Measurements from ENCODE around the gene PMM1.
"Not testable (repeated sequence)": the region's sequence is repeated elsewhere in the genome, so short reads cannot be mapped to it uniquely, and the experiment has no call there.

Gene PMM1

DNA sequence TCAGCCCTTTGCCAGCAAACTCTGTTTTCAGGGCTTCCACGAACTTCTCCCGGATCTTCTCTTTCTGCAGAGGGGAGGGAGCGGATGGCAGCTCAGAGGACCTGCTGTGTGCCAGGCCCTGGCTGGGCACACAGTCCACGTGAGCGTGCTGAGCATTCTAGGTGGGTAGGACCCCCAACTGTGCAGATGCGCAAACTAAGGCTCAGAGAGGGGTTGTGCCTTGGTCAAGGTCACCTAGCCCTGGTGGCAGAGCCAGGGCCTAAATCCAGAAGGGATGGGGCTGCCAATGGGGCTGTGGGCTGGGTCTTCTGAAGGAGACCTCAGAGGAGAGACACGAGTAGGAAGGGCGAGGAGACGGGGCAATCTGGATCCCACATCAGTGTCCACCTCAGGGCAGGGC is 10.8 kb downstream of the PMM1 start:
- Mint-ChIP-seq H3K27me3 (ENCODE audit: low read depth, poor library complexity) (no peaks in the 10 kb centered on the region), H3K36me3 (ENCODE audit: low read depth) (no peaks in the 10 kb centered on the region), H3K4me1 (peaks cover 11% of the 10 kb centered on the region), H3K9me3 (no peaks in the 10 kb centered on the region), H3K4me3 (no peak overlapping the region), H3K27ac (no peak overlapping the region)
- DNase-seq, result no peak
- TF ChIP-seq, protein P1, sequence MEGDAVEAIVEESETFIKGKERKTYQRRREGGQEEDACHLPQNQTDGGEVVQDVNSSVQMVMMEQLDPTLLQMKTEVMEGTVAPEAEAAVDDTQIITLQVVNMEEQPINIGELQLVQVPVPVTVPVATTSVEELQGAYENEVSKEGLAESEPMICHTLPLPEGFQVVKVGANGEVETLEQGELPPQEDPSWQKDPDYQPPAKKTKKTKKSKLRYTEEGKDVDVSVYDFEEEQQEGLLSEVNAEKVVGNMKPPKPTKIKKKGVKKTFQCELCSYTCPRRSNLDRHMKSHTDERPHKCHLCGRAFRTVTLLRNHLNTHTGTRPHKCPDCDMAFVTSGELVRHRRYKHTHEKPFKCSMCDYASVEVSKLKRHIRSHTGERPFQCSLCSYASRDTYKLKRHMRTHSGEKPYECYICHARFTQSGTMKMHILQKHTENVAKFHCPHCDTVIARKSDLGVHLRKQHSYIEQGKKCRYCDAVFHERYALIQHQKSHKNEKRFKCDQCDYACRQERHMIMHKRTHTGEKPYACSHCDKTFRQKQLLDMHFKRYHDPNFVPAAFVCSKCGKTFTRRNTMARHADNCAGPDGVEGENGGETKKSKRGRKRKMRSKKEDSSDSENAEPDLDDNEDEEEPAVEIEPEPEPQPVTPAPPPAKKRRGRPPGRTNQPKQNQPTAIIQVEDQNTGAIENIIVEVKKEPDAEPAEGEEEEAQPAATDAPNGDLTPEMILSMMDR (IDR thresholded peaks at IDR 0.05), result no peak

DNA sequence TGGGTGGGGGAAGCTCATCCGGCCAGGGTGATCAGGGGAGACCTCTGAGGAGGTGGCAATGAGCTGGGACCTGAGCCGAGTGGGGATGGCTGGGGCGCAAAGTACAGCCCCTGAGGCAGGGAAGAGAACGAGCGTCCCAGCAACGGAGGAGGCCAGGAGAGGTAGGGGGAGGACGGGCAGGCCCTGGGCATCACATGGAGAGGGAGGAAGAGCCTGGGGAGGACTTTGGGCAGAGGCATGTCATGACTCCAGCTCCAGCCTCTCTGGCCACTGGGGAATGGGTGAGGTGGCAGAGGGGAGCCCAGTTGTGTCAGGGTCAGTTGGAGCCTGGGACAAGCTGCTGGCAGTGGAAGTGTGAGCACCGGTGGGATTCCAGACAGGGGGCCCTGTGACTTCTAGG is 11.5 kb downstream of the PMM1 start:
- TF ChIP-seq, protein P1 (IDR thresholded peaks at IDR 0.05), result no peak
- Mint-ChIP-seq H3K4me3 (no peak overlapping the region), H3K9me3 (no peaks in the 10 kb centered on the region), H3K36me3 (ENCODE audit: low read depth) (no peaks in the 10 kb centered on the region), H3K27me3 (ENCODE audit: low read depth, poor library complexity) (no peaks in the 10 kb centered on the region), H3K4me1 (peaks cover 16% of the 10 kb centered on the region), H3K27ac (no peak overlapping the region)
- DNase-seq, result no peak

DNA sequence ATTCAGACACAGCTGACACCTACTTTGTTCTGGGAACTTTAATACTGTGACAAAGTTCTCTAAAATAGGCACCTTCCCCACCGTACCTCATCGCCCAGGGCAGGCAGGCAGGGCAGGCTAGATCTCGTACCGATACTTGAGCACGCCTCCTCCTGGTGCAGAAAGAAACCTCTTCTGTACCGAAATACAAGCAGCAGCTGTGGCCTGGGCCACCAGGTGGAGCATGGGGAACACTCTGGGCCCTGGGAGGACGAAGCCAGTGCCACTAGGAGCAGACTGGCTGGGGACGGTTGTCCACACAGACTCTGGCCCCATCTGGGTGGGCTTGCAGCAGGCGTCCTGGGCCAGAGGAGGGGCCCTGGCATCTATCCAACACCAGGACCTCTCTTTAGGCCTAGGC is 12.8 kb downstream of the PMM1 start:
- Mint-ChIP-seq H3K36me3 (ENCODE audit: low read depth) (no peaks in the 10 kb centered on the region), H3K27me3 (ENCODE audit: low read depth, poor library complexity) (no peaks in the 10 kb centered on the region), H3K4me3 (no peak overlapping the region), H3K27ac (no peak overlapping the region), H3K9me3 (no peaks in the 10 kb centered on the region), H3K4me1 (peaks cover 16% of the 10 kb centered on the region)
- TF ChIP-seq, protein P1 (IDR thresholded peaks at IDR 0.05), result peak; percentile 61
- DNase-seq, result peak; percentile 65

DNA sequence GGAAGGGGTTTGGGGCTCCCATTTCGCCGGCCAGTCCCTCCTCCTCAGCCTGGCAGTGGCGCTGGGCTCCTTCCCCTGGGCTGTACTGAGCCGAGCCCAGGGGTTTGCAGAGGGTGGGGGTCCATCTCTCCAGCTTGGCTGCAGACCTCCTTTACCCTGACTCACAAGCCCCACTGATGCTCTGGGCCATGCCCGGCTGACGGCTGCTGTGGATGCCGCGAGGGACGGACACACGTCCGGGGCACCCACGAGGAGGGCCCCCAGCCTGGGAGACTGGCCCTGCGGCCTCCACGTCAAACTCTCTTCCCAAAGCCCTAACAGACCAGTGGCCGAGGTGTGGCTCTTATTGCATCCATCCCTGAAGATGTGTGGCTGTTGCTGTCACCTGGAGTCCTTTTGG is 14.1 kb downstream of the PMM1 start:
- TF ChIP-seq, protein P1 (IDR thresholded peaks at IDR 0.05), result no peak
- no peaks in the 10 kb centered on the region for H3K36me3 Mint-ChIP-seq (ENCODE audit: low read depth)
- no peak overlapping the region for H3K27ac Mint-ChIP-seq
- DNase-seq, result no peak
- H3K9me3 Mint-ChIP-seq, result no peaks in the 10 kb centered on the region
- no peak overlapping the region for H3K4me3 Mint-ChIP-seq
- H3K27me3 Mint-ChIP-seq (ENCODE audit: low read depth, poor library complexity), result no peaks in the 10 kb centered on the region
- H3K4me1 Mint-ChIP-seq, result peaks cover 16% of the 10 kb centered on the region

DNA sequence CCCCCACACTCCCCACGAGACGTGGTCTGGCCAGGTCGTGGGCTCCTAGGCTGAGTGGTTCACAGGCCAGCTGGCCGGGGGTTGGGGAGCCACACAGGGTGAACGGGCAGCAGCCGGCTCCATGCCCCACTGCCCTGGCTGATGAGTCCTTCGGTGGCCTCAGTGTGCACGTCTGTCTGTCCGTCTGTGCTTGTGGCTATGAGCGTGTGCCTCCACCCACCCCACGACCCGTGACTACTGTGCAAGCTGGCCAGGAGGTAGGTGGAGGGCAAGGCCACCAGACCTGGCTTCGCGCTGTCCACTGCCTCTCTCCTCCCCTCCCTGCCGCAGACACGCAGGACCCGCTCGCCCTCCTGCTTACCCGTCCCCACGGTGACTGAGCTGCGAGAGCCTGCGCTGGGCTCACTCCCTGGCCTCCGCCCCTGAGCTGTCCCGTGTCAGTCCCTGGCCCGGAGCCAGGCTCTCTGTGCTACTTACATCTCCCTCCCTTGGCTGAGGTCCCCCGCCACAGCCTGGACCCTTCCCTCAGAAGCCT is 14.7 kb downstream of the PMM1 start:
- H3K9me3 Mint-ChIP-seq, result no peaks in the 10 kb centered on the region
- TF ChIP-seq, protein P1 (IDR thresholded peaks at IDR 0.05), result no peak

DNA sequence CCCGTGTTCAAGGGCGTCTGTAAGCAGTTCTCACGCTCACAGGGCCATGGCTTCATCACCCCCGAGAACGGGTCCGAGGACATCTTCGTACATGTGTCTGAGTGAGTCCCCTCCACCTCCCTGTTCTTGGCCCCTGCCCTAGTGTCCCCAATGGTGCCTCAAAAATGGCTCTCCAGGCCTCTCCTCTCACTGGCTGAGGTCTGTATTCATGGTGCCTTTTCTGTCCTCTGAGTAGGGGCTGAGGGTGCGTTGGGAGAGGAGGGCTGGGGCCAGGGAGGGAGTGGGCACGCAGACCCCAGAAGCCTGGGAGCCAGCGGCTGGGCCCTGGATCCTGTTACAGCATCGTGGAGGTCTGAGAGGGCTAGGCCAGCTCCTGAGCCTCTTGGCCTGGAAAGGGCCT is 16.0 kb downstream of the PMM1 start:
- Mint-ChIP-seq H3K27ac (no peak overlapping the region), H3K36me3 (ENCODE audit: low read depth) (no peaks in the 10 kb centered on the region), H3K4me1 (peaks cover 25% of the 10 kb centered on the region), H3K27me3 (ENCODE audit: low read depth, poor library complexity) (peaks cover 4% of the 10 kb centered on the region), H3K4me3 (no peak overlapping the region), H3K9me3 (no peaks in the 10 kb centered on the region)
- no peak for DNase-seq
- TF ChIP-seq, protein P1 (IDR thresholded peaks at IDR 0.05), result no peak

More for the DNA sequence above, 14.7 kb downstream of the PMM1 start:
- Mint-ChIP-seq H3K36me3 (ENCODE audit: low read depth) (no peaks in the 10 kb centered on the region), H3K4me1 (peaks cover 16% of the 10 kb centered on the region), H3K4me3 (no peak overlapping the region), H3K27ac (no peak overlapping the region), H3K27me3 (ENCODE audit: low read depth, poor library complexity) (no peaks in the 10 kb centered on the region)
- no peak for DNase-seq

DNA sequence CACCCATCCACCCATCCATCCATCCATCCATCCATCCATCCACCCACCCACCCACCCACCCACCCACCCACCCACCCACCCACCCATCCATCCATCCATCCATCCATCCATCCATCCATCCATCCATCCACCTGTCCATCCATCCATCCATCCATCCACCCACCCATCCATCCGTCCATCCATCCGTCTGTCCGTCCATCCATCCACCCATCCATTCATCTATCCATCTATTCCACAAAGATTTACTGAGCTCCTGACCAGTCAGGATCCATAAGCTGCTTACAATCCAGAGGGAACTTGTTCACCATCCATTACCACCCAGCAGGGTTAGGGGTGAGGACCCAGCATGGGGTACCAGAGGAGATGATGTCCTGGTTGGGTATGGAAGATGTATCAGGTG is 17.3 kb downstream of the PMM1 start:
- not testable (repeated sequence) for H3K9me3 Mint-ChIP-seq; DNase-seq; H3K27ac Mint-ChIP-seq; H3K36me3 Mint-ChIP-seq (ENCODE audit: low read depth); H3K27me3 Mint-ChIP-seq (ENCODE audit: low read depth, poor library complexity); H3K4me3 Mint-ChIP-seq
- H3K4me1 Mint-ChIP-seq, result peaks cover 24% of the 10 kb centered on the region

Measured in nephron progenitor cell (in vitro differentiated cells).